ENCODE measurements around the gene RHOV. TPM values are rescaled to one million over a fixed set of nuclear protein-coding genes. Genes with fewer than 3 reads are reported as not detected.
A peak's percentile ranks its signal among the peaks of the same experiment; 100 is the strongest.

Gene RHOV
- total RNA-seq, 1 donor from 2014 or later, result under 0.01 TPM

DNA sequence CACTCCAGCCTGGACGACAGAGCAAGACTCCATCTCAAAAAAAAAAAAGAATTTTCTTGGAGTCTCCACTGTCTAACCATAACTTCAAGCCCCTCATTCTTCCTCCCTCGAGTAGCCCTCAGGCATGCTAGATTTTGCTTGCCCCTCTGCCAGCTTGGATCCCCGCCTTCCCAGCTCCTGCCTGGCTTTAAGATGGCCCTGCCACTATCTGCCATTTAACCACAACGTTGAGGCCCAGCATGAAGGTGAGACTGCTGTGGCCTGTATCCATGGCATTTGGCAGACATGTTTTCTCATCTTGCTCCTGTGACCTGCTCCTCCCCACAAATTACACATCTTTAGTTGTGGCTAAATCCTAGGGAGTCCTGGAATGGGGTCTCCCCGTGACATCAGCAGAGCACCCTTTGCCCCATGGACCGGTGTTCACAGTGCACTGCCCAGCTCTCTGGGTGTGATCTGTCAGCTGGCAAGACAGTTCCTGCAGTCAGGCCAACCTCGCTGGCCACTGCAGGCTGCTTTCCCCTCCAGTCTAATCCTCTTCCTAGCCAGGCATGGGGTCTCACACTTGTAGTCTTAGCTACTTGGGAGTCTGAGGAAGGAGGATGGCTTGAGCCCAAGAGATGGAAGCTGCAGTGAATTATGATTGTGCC, 30.6 kb upstream of the RHOV start:
- no peak for DNase-seq (ENCODE audit: low read depth in 2 of 2)

- no peak for DNase-seq (ENCODE audit: low read depth in 2 of 2)
Measured at GRCh38 chr15:40902605-40903561, 28.8 kb upstream of the RHOV start.

GRCh38 chr15:40901053-40901443, 27.0 kb upstream of the RHOV start:
- no peak for DNase-seq (ENCODE audit: low read depth in 2 of 2)

DNA sequence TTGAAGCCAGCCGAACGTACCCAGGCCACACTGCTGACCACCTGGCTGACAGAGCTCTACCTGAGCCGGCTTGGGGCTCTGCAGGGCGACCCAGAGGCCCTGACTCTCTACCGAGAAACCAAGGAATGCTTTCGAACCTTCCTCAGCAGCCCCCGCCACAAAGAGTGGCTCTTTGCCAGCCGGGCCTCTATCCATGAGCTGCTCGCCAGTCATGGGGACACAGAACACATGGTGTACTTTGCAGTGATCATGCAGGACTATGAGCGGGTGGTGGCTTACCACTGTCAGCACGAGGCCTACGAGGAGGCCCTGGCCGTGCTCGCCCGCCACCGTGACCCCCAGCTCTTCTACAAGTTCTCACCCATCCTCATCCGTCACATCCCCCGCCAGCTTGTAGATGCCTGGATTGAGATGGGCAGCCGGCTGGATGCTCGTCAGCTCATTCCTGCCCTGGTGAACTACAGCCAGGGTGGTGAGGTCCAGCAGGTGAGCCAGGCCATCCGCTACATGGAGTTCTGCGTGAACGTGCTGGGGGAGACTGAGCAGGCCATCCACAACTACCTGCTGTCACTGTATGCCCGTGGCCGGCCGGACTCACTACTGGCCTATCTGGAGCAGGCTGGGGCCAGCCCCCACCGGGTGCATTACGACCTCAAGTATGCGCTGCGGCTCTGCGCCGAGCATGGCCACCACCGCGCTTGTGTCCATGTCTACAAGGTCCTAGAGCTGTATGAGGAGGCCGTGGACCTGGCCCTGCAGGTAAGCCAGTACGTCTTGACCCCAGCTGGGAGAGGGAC, 26.4 kb upstream of the RHOV start:
- DNase-seq (ENCODE audit: low read depth in 2 of 2), result no peak

DNA sequence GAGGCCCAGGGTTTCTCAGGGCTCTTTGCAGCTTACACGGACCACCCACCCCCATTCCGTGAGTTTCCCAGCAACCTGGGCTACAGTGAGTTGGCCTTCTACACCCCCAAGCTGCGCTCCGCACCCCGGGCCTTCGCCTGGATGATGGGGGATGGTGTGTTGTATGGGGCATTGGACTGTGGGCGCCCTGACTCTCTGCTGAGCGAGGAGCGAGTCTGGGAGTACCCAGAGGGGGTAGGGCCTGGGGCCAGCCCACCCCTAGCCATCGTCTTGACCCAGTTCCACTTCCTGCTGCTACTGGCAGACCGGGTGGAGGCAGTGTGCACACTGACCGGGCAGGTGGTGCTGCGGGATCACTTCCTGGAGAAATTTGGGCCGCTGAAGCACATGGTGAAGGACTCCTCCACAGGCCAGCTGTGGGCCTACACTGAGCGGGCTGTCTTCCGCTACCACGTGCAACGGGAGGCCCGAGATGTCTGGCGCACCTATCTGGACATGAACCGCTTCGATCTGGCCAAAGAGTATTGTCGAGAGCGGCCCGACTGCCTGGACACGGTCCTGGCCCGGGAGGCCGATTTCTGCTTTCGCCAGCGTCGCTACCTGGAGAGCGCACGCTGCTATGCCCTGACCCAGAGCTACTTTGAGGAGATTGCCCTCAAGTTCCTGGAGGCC, 25.6 kb upstream of the RHOV start:
- DNase-seq (ENCODE audit: low read depth in 2 of 2), result no peak

DNA sequence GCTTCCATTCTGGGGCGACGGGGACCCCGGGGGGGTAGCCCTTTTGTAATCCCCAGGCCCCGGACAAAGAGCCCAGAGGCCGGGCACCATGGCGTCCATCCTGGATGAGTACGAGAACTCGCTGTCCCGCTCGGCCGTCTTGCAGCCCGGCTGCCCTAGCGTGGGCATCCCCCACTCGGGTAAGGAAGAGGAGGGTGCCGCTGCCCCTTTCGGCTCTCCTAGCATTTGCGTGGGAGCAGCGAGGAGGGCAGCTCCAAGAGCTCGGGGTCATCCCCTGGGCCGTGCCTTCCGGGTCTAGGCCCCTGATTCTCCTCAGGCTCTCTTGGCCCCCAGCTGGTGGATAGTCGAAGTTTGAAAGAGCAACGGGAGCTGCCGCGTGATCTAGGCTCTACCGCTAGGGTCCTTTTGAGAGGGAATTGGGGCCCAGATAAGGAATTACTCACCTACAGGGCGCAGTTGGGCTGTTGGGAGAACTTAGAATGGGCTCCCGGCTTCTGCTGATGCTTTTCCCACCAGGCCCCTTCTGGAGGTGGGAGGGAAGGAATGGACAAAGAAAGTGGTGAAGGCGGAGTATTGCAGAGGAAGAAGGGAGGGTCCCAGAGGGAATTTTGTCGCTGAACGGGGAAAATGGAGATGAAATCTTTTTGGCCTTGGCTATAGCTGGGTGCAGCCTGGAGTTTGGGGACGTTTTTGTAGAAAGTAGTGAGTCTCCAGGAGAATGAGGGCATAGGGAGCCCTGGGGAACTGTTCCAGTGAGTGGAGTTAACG, 20.8 kb upstream of the RHOV start:
- DNase-seq (ENCODE audit: low read depth in 2 of 2), result peak; percentile 46 to 80

GRCh38 chr15:40893733-40894680, 20.0 kb upstream of the RHOV start, which contains the start of gene VPS18:
VPS18 (plus strand) TSS chr15:40894450; CDS start chr15:40894769, 319 bp downstream.
- peak; percentile 94 to 98 for DNase-seq (ENCODE audit: low read depth in 2 of 2)

- DNase-seq (ENCODE audit: low read depth in 2 of 2), result no peak
Measured at GRCh38 chr15:40893019-40893670, 19.1 kb upstream of the RHOV start.

DNA sequence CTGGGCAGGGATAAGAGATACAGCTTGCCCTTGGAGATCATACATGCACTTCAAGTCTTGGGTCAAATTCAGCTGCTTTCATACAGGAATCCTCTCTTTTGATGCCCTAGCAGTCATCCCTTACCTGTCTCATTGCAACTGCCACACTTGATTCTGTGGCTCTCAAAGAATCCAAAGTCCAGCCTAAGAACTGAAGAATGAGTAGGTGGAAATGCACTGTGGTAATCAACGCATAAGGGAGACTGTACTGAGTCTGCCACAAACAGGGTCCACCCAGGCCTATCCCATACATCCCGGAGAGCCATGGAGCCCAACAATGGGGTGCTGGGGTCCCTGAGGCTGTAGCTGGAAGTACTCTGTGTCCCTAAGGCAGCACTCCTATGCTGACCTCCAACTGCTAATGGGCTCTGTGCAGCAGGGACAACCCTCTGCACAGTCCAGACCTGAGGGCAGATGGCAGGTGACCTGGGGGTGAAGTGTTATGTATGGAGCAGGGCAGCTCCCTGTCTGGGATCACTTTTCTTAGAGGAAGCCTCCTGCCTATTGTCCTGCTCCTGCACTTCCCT, 18.5 kb upstream of the RHOV start:
- no peak for DNase-seq (ENCODE audit: low read depth in 2 of 2)

GRCh38 chr15:40891810-40892446, 17.9 kb upstream of the RHOV start:
- DNase-seq (ENCODE audit: low read depth in 2 of 2), result peak; percentile 18 to 61

- no peak for DNase-seq (ENCODE audit: low read depth in 2 of 2)
Measured at GRCh38 chr15:40891138-40891537, 17.1 kb upstream of the RHOV start.

GRCh38 chr15:40889112-40889511, 15.1 kb upstream of the RHOV start:
- no peak for DNase-seq (ENCODE audit: low read depth in 2 of 2)

- no peak for DNase-seq (ENCODE audit: low read depth in 2 of 2)
Measured at GRCh38 chr15:40886586-40886985, 12.6 kb upstream of the RHOV start.

DNA sequence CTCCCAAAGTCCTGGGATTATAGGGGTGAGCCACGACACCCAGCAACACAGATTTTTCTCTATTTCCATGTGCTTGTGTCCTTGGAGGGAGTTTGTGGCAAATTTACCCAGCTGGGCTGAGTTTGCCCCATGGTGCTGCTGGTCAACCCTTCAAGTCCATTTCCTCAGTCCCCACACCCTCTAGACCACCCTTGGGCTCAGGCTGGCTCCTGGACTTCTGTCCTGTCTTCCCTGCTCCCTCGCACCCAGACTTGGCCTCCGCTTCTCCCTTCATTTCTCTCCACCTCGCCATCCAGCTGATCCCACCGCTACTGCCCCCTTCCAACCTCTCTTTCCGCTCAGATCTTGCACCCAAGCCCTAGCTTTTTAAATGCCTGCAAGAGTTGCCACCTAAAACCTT, 7.3 kb upstream of the RHOV start:
- no peak for DNase-seq (ENCODE audit: low read depth in 2 of 2)

GRCh38 chr15:40879609-40880008, 5.6 kb upstream of the RHOV start:
- DNase-seq (ENCODE audit: low read depth in 2 of 2), result no peak

- DNase-seq (ENCODE audit: low read depth in 2 of 2), result peak in 1 of 2 donors; percentile 29
Measured at GRCh38 chr15:40878785-40879184, 4.8 kb upstream of the RHOV start.

DNA sequence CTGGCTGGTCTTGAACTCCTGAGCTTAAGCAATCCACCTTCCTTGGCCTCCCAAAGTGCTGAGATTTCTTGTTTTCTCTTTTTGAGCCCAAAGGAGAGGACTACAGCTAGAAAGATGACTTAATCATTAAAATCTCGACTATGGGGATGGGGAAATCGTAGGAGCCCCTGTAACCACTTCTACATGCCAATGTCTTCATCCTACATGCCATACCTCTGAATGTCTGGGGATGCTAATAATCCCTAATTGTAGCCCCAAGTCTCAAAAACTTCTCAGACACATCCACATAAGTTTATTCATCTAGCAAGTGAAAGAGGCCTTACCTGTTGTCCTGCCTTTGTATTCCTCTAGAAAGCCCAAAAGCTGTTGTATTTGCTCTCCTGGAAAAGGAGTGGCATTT, 3.7 kb upstream of the RHOV start:
- no peak for DNase-seq (ENCODE audit: low read depth in 2 of 2)

All from dermis microvascular lymphatic vessel endothelial cell (primary cell).